GM11168 (cell line): ENCODE measurements around the gene MYOT.

ENCODE experiments used
- in situ Hi-C: fragments of 300-500 bp; cut with MboI; formaldehyde crosslinking; loops from one replicate; pipeline ENCODE4 v1.12.0; 2022; ENCODE audit warnings: low sequenced_read_pairs; ENCODE audit not compliant: unreplicated experiment

The MYOT gene

GRCh38 chr5:137894586-137894985 is 26.9 kb downstream of the MYOT start:
- in situ Hi-C loops, result no loop called here

GRCh38 chr5:137896560-137896959 is 28.9 kb downstream of the MYOT start:
- in situ Hi-C loops, result no loop called here

GRCh38 chr5:137899493-137899892 is 31.8 kb downstream of the MYOT start:
- in situ Hi-C loops, result no loop called here

- in situ Hi-C loops, result no loop called here
Measured at GRCh38 chr5:137901011-137901817, 33.6 kb downstream of the MYOT start.

GRCh38 chr5:137902408-137903133 is 34.9 kb downstream of the MYOT start:
- in situ Hi-C loops, result no loop called here

- in situ Hi-C loops, result no loop called here
Measured at GRCh38 chr5:137914758-137915157, 47.1 kb downstream of the MYOT start.

GRCh38 chr5:137916923-137917322 is 49.3 kb downstream of the MYOT start:
- in situ Hi-C loops, result no loop called here

GRCh38 chr5:137921931-137922330 is 54.3 kb downstream of the MYOT start:
- in situ Hi-C loops, result no loop called here

- in situ Hi-C loops, result no loop called here
Measured at GRCh38 chr5:137923856-137924255, 56.2 kb downstream of the MYOT start.

- in situ Hi-C loops, result no loop called here
Measured at GRCh38 chr5:137932800-137933199, 65.1 kb downstream of the MYOT start.

- in situ Hi-C loops, result no loop called here
Measured at GRCh38 chr5:137933491-137933911, 65.8 kb downstream of the MYOT start.

GRCh38 chr5:137935190-137935589 is 67.5 kb downstream of the MYOT start:
- in situ Hi-C loops, result no loop called here

GRCh38 chr5:137935694-137936093 is 68.0 kb downstream of the MYOT start:
- in situ Hi-C loops, result no loop called here
